ENCODE measurements around the gene TBX2. TPM values are rescaled to one million over a fixed set of nuclear protein-coding genes. Genes with fewer than 3 reads are reported as not detected.

Gene TBX2
- total RNA-seq, 2 experiments from 2014 or later, result not detected

DNA sequence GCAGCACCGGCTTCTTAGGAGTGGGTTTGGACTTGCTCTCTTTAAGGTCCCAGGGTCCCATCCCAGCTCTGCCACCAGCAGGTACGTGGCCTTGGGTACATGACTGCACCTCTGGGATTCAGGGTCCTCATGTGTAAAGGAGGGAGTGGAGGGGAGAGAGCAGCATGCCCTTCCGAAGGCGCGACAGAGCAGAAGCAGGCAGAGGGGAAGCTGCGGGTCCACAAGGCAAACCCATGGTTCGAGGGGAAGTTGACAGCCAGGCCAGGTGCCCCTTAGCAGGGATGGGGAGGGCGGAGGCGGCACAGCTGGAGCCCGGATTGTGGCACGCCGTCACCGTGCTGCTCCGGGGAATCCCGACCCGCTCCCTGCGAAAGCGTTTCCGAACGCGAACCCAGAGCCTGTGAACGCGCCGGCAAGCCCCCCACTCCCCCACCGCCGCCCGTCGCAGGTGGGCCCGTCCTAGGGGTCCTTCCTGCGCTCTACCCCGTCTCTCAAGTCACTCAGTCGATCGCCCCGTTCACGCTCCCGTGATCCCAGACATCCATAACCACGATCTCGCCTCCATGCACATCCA is 4.1 kb upstream of the TBX2 start:
- CTCF ChIA-PET, result interaction anchor here (0.7 to 2.5 kb wide), 3 partner anchors 15 to 54 kb away, joined by 3 to 7 read pairs (median 5); no protein-coding TSS in a partner anchor
- TF ChIP-seq, protein P1, sequence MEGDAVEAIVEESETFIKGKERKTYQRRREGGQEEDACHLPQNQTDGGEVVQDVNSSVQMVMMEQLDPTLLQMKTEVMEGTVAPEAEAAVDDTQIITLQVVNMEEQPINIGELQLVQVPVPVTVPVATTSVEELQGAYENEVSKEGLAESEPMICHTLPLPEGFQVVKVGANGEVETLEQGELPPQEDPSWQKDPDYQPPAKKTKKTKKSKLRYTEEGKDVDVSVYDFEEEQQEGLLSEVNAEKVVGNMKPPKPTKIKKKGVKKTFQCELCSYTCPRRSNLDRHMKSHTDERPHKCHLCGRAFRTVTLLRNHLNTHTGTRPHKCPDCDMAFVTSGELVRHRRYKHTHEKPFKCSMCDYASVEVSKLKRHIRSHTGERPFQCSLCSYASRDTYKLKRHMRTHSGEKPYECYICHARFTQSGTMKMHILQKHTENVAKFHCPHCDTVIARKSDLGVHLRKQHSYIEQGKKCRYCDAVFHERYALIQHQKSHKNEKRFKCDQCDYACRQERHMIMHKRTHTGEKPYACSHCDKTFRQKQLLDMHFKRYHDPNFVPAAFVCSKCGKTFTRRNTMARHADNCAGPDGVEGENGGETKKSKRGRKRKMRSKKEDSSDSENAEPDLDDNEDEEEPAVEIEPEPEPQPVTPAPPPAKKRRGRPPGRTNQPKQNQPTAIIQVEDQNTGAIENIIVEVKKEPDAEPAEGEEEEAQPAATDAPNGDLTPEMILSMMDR (IDR thresholded peaks at IDR 0.05), result no peak
- no peaks in the 10 kb centered on the region for H3K36me3 Mint-ChIP-seq (ENCODE audit: low read depth)
- H3K9me3 Mint-ChIP-seq, result no peaks in the 10 kb centered on the region
- no peak for DNase-seq
- intact Hi-C loops (cut with micrococcal nuclease), result no loop called here
- H3K4me3 Mint-ChIP-seq, result no peak overlapping the region
- no peak for ATAC-seq
- no peak overlapping the region for H3K27ac Mint-ChIP-seq
- POLR2A ChIA-PET, result interaction anchor here (0.8 kb wide), 1 partner anchor 9 kb away, joined by 3 read pairs; no protein-coding TSS in a partner anchor
- peaks cover 30% of the 10 kb centered on the region for H3K27me3 Mint-ChIP-seq
- peaks cover 9% of the 10 kb centered on the region for H3K4me1 Mint-ChIP-seq (ENCODE audit: low read depth)

DNA sequence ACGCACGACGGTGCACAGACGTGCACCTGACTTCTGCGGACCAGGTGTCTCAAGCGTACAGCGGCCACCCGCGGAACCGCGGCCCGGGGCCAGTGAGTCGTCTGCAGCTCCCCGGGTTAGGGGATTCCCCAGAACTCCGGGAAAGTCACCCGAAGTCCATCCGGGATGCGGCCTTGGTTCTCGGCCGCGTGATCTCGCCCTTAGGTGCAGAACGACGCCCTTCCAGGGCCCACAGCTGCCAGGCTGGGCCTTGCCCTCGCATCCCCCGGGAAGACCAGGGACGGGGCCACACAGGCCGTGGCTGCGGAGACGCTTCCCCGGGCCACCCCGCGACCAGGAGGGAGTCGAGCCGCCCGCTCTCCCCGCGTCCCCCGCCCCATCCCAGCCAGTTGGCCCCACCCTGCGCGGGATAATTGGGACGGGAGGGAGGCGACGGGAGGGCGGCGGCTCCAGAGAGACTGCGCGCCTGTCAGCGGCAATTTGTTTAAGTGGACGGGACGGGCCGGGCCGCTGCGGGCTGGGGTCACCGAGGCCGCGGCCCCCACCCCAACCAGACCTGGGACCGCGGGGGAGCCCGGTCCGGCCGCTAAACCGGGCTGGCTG is 3.6 kb upstream of the TBX2 start:
- TF ChIP-seq, protein P1 (IDR thresholded peaks at IDR 0.05), result no peak
- Mint-ChIP-seq H3K36me3 (ENCODE audit: low read depth) (no peaks in the 10 kb centered on the region), H3K9me3 (no peaks in the 10 kb centered on the region), H3K27me3 (peaks cover 35% of the 10 kb centered on the region), H3K4me3 (no peak overlapping the region), H3K27ac (no peak overlapping the region), H3K4me1 (ENCODE audit: low read depth) (peaks cover 14% of the 10 kb centered on the region)
- ChIA-PET POLR2A (no interaction called here), CTCF (interaction anchor here (2.5 kb wide), 1 partner anchor 14 kb away, joined by 7 read pairs; no protein-coding TSS in a partner anchor)
- ATAC-seq (no peak), DNase-seq (no peak)
- intact Hi-C loops (cut with micrococcal nuclease), result no loop called here

DNA sequence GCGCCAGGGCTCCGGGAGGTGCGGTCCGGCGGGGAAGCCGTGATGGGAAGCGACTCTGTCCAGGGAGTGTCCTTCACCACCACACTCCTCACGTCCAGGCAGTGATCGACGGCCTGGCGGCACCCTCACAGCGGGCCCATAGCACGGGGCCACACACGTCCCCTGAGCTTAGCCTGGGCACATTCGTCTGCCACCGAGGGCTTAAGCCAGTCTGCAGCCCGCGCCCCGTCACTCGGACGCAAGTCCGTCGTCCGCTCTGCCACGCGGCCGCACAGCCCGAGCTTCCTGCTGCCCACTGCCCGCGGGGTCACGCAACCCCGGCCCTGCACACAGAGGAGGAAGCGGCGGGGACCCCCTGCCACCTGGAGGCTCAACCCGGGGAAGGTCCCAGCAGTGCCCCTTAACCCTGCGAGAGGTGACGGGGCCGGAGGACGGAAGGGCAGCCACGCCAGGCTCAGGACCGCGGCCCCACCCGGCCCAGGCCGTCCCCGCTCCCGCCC is 3.0 kb upstream of the TBX2 start:
- H3K36me3 Mint-ChIP-seq (ENCODE audit: low read depth), result no peaks in the 10 kb centered on the region
- ChIA-PET CTCF (no interaction called here), POLR2A (no interaction called here)
- DNase-seq (no peak), ATAC-seq (no peak)
- no peaks in the 10 kb centered on the region for H3K9me3 Mint-ChIP-seq
- TF ChIP-seq, protein P1 (IDR thresholded peaks at IDR 0.05), result no peak
- H3K27me3 Mint-ChIP-seq, result peaks cover 40% of the 10 kb centered on the region
- no peak overlapping the region for H3K4me3 Mint-ChIP-seq
- H3K27ac Mint-ChIP-seq, result no peak overlapping the region
- intact Hi-C loops (cut with micrococcal nuclease), result no loop called here
- H3K4me1 Mint-ChIP-seq (ENCODE audit: low read depth), result peaks cover 18% of the 10 kb centered on the region

DNA sequence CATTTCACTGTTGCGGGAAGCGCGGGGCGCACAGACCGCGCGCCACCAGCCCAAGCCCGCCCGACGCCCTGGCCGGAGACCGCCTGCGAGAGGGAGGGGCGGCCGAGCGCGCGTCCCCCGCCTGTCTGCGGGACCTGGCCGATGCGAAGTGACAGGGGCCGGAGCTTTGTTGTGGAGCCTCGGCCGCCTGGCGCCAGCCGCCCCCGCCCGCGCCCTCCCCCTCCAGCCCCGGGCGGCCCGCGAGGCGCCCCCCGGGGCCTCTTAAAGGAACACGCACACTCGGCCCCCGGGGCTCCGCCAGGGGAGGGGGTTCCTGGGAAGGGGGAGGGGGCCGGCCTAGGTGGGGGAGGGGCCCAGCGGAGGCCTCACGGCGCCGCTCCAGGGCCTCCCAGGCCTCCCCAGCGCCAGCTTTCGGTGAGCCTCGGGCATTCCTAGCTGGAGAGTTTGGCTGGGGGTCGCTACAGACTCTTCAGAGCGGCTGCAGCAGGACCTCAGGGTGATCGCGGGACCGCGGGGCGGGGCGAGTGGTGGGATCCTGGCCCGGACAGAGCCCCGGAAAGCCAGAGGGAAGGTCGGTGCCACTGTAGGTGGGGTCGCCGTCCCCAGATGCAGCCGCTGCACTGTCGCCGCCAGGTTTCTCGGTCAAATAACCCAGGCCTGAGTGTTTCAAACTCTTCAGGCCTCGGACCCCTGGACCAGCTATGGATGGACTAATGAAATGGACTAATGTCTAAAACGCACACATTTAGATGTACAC is 2.4 kb upstream of the TBX2 start:
- H3K4me3 Mint-ChIP-seq, result no peak overlapping the region
- TF ChIP-seq, protein P1 (IDR thresholded peaks at IDR 0.05), result no peak
- H3K27me3 Mint-ChIP-seq, result peaks cover 45% of the 10 kb centered on the region
- ChIA-PET CTCF (interaction anchor here (1.9 kb wide), 1 partner anchor 15 kb away, joined by 7 read pairs; no protein-coding TSS in a partner anchor), POLR2A (no interaction called here)
- no peaks in the 10 kb centered on the region for H3K36me3 Mint-ChIP-seq (ENCODE audit: low read depth)
- no peaks in the 10 kb centered on the region for H3K9me3 Mint-ChIP-seq
- intact Hi-C loops (cut with micrococcal nuclease), result no loop called here
- ATAC-seq (no peak), DNase-seq (no peak)
- no peak overlapping the region for H3K27ac Mint-ChIP-seq
- H3K4me1 Mint-ChIP-seq (ENCODE audit: low read depth), result peaks cover 18% of the 10 kb centered on the region

Data from activated CD8-positive, alpha-beta T cell treated with anti-CD3 and anti-CD28 coated beads for 36 hours (primary cell).